Omental fat pad (tissue), 4 donors: ENCODE results near the gene PSTPIP1. TPM values are rescaled to one million over a fixed set of nuclear protein-coding genes. Genes with fewer than 3 reads are reported as not detected.
A peak's percentile ranks its signal among the peaks of the same experiment; 100 is the strongest.

ENCODE experiments used
- ATAC-seq: fragments of 150-250 bp; one replicate; pipeline ENCODE4 v1.9.1; 2016; ENCODE audit warnings: mild to moderate bottlenecking, moderate library complexity; ENCODE audit not compliant: low FRiP score
- DNase-seq: peaks from one replicate; pipeline ENCODE4 v3.0.0-alpha.2; 2019; ENCODE audit warnings: low spot score
- CTCF ChIP-seq, 3 donors: fragments of 450-650 bp; IDR thresholded peaks; one replicate each; pipeline ENCODE4 v1.5.1; 2016 to 2017; ENCODE audit warnings: antibody characterized with exemption in 3 of 3, mild to moderate bottlenecking in 3 of 3, moderate library complexity in 2 of 3
- total RNA-seq, 4 donors: library from RNA; depleted of rRNA; stranded (reverse); fragments of >200 nt; gene quantifications; one replicate each; pipeline ENCODE4 v1.1.0, GENCODE V29; 2016

PSTPIP1 gene
- total RNA-seq, 4 donors from 2014 or later = 6.3 to 38.5 (median 15.1) TPM

GRCh38 chr15:76999996-77000395, 5.1 kb downstream of the PSTPIP1 start:
- DNase-seq (no peak), ATAC-seq (no peak)
- no peak for TF ChIP-seq CTCF (IDR thresholded peaks at IDR 0.05)

GRCh38 chr15:77001351-77001750, 6.4 kb downstream of the PSTPIP1 start:
- no peak for ATAC-seq
- no peak for TF ChIP-seq CTCF (IDR thresholded peaks at IDR 0.05)
- DNase-seq = peak; percentile 9

GRCh38 chr15:77001966-77002365, 7.0 kb downstream of the PSTPIP1 start:
- TF ChIP-seq CTCF (IDR thresholded peaks at IDR 0.05) = no peak
- ATAC-seq (no peak), DNase-seq (no peak)

- no peak for ATAC-seq
- no peak for DNase-seq
- no peak for TF ChIP-seq CTCF (IDR thresholded peaks at IDR 0.05)
These were observed 7.5 kb downstream of the PSTPIP1 start for GRCh38 chr15:77002436-77002835.

- ATAC-seq (peak; percentile 53), DNase-seq (no peak)
- TF ChIP-seq CTCF (IDR thresholded peaks at IDR 0.05) = no peak
These were observed 8.3 kb downstream of the PSTPIP1 start for GRCh38 chr15:77002954-77003912.

GRCh38 chr15:77004189-77004588, 9.3 kb downstream of the PSTPIP1 start:
- ATAC-seq (peak; percentile 49), DNase-seq (no peak)
- no peak for TF ChIP-seq CTCF (IDR thresholded peaks at IDR 0.05)

- DNase-seq (no peak), ATAC-seq (no peak)
- no peak for TF ChIP-seq CTCF (IDR thresholded peaks at IDR 0.05)
These were observed 14.2 kb downstream of the PSTPIP1 start for GRCh38 chr15:77009176-77009575.
